Testis (tissue), 3 donors: ENCODE data around the gene CFAP52. TPM values are rescaled to one million over a fixed set of nuclear protein-coding genes. Genes with fewer than 3 reads are reported as not detected.

Source experiments
- DNase-seq: peaks from one replicate; pipeline ENCODE4 v3.0.0-alpha.2; 2019
- H3K27ac ChIP-seq, 2 donors: fragments of 200-600 bp; sonication (generic); one replicate each; pipeline ENCODE4 v1.5.1; 2019
- H3K27me3 ChIP-seq: fragments of 200-600 bp; sonication (generic); one replicate; pipeline ENCODE4 v1.5.1; 2019
- H3K36me3 ChIP-seq: fragments of 200-600 bp; sonication (generic); one replicate; pipeline ENCODE4 v1.5.1; 2017; ENCODE audit warnings: low read depth; ENCODE audit errors: missing control alignments
- H3K4me1 ChIP-seq: fragments of 200-600 bp; sonication (generic); one replicate; pipeline ENCODE4 v1.5.1; 2019
- H3K4me3 ChIP-seq, 2 donors: fragments of 200-600 bp; sonication (generic); one replicate each; pipeline ENCODE4 v1.5.1; 2017 to 2019
- H3K9me3 ChIP-seq: fragments of 200-600 bp; sonication (generic); one replicate; pipeline ENCODE4 v1.5.1; 2017
- POLR2A ChIP-seq: fragments of 450-650 bp; IDR thresholded peaks from one replicate; pipeline ENCODE4 v1.6.1; 2017; ENCODE audit warnings: antibody characterized with exemption, mild to moderate bottlenecking, moderate library complexity
- WGBS, 2 donors: methylation state at CpG; one replicate each; pipeline ENCODE4 v1.1.5; 2018; 5-methylcytosine and 5-hydroxymethylcytosine counted together
- intact Hi-C: fragments of 100-400 bp; cut with DNase I; formaldehyde crosslinking; loops from one replicate; pipeline ENCODE4 v1.15.1; 2023; ENCODE audit warnings: low total_unique reads
- polyA plus RNA-seq: library from polyadenylated mRNA; stranded (reverse); fragments of 350-450 nt; fragmentation: Illumina TruSeq; extraction: RNeasy Lipid Tissue Mini Kit (QIAGEN cat#74804); gene quantifications from one replicate; pipeline ENCODE4 v1.2.3, GENCODE V29; 2014; ENCODE audit warnings: low read depth, low replicate concordance; ENCODE audit not compliant: insufficient read depth
- total RNA-seq, 2 donors: library from RNA; depleted of rRNA; stranded (reverse); fragments of >200 nt; gene quantifications; one replicate each; pipeline ENCODE4 v1.2.3, GENCODE V29; 2016
- TF ChIP-seq, protein P1 (sequence below), 3 experiments: fragments of 450-650 bp in 2 of 3; fragments of 200-600 bp in 1 of 3; sonication (generic) in 1 of 3; IDR thresholded peaks; one replicate each; pipeline ENCODE4 v1.5.1; 2016 to 2019; ENCODE audit warnings: antibody characterized with exemption in 3 of 3, mild to moderate bottlenecking in 2 of 3, moderate library complexity in 1 of 3

The CFAP52 gene
- total and polyA plus RNA-seq, 3 donors from 2014 or later: 8.9 to 47.7 (median 19.5) TPM

DNA sequence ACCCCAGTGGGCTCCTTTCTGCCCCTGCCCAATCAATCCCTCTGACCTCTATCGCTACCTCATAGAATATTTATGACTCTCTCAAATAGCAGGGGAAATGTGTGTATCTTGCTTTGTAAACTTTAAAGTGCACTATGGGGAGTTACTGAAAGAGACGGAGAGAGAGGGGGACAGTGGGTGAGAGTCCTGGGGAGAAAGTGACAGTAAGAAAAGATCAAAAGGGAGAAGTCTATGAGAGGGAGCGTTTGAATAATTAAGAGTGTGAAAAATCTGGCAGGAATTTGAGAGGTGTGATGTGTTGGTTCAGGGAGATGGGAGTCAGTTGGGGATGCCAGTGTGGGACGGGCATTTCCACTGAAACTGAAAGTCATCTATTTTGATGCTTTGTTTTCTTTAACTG is 101.5 kb downstream of the CFAP52 start:
- no peaks in the 10 kb centered on the region for H3K9me3 ChIP-seq
- H3K4me1 ChIP-seq: no peaks in the 10 kb centered on the region
- no peak for DNase-seq
- H3K36me3 ChIP-seq: no peaks in the 10 kb centered on the region
- TF ChIP-seq, protein P1, sequence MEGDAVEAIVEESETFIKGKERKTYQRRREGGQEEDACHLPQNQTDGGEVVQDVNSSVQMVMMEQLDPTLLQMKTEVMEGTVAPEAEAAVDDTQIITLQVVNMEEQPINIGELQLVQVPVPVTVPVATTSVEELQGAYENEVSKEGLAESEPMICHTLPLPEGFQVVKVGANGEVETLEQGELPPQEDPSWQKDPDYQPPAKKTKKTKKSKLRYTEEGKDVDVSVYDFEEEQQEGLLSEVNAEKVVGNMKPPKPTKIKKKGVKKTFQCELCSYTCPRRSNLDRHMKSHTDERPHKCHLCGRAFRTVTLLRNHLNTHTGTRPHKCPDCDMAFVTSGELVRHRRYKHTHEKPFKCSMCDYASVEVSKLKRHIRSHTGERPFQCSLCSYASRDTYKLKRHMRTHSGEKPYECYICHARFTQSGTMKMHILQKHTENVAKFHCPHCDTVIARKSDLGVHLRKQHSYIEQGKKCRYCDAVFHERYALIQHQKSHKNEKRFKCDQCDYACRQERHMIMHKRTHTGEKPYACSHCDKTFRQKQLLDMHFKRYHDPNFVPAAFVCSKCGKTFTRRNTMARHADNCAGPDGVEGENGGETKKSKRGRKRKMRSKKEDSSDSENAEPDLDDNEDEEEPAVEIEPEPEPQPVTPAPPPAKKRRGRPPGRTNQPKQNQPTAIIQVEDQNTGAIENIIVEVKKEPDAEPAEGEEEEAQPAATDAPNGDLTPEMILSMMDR (IDR thresholded peaks at IDR 0.05): no peak
- no peak for TF ChIP-seq POLR2A
- intact Hi-C loops: no loop called here
- no peaks in the 10 kb centered on the region for H3K27me3 ChIP-seq
- H3K4me3 ChIP-seq: no peak overlapping the region
- no peak overlapping the region for H3K27ac ChIP-seq
- WGBS, 2 donors: 75 to 76% methylated on average over 4 of the region's 4 CpGs

DNA sequence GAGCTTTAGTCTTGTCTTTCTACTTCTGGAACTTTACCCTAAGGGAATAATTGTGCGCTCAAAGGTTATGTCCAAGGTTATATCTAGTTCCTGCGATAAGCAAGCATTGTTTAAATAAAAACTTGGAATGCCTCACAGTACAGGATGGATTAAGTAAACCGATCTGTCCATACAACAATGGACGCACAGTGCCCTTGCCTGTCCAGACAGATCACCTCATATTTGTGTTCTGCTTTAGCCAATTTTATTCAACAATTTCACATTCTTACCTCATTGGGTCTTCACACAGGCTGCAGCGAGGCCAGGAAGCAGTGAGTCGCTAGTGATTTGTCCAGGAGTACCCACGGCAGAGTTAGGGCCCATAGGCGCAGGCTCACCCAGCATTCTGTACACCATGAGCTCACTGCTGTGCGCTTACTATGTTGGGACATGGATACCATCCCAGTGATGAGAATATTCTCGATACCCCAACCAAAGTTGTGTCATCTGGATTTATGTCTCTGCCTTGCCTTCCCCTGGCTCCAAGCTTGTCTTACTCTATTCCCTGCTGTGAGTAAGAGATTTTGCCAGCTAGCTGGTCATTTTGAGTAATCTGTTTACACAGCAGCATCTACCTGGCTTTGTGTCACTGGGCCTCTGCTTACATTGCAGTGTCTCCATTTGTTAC is 108.6 kb downstream of the CFAP52 start:
- Histone ChIP-seq H3K36me3 (no peaks in the 10 kb centered on the region), H3K4me1 (no peaks in the 10 kb centered on the region), H3K9me3 (no peaks in the 10 kb centered on the region), H3K27me3 (no peaks in the 10 kb centered on the region), H3K27ac (no peak overlapping the region), H3K4me3 (no peak overlapping the region)
- WGBS, 2 donors: 88 to 92% methylated on average over 10 of the region's 10 CpGs
- no peak for TF ChIP-seq POLR2A
- TF ChIP-seq, protein P1 (IDR thresholded peaks at IDR 0.05): no peak
- intact Hi-C loops: no loop called here
- no peak for DNase-seq

Other genes with a start within 250 kb of the CFAP52 start
- gene STX8, start 822 bp upstream of the CFAP52 start, total RNA-seq: 100 to 1,000 TPM; 103 to 125 TPM
- 160 TPM for gene STX8, start 822 bp upstream of the CFAP52 start, polyA plus RNA-seq
- gene USP43, start 68.9 kb downstream of the CFAP52 start, total RNA-seq: 1 to 10 TPM; 6.4 to 7.2 TPM
- 4.6 TPM for gene USP43, start 68.9 kb downstream of the CFAP52 start, polyA plus RNA-seq
- under 1 TPM in 1 of 2 donors, not detected in 1; 0.79 TPM for gene DHRS7C, start 214.9 kb downstream of the CFAP52 start, total RNA-seq
- gene DHRS7C, start 214.9 kb downstream of the CFAP52 start, polyA plus RNA-seq: 0.46 TPM
- under 1 TPM in 1 of 2 donors, not detected in 1; 0.50 TPM for gene GSG1L2, start 245.4 kb downstream of the CFAP52 start, total RNA-seq
- 0.79 TPM for gene GSG1L2, start 245.4 kb downstream of the CFAP52 start, polyA plus RNA-seq
- gene GLP2R, start 249.3 kb downstream of the CFAP52 start, total RNA-seq: 1 to 10 TPM in 1 of 2 donors, under 1 TPM in 1; 0.81 to 1.3 TPM
- gene GLP2R, start 249.3 kb downstream of the CFAP52 start, polyA plus RNA-seq: 0.70 TPM